Anterior cingulate cortex (tissue), 58 donors: ENCODE data around the gene TMSB4X.
A peak's percentile ranks its signal among the peaks of the same experiment; 100 is the strongest.
"Not testable (repeated sequence)": the region's sequence is repeated elsewhere in the genome, so short reads cannot be mapped to it uniquely, and the experiment has no call there.

Experiments
- DNase-seq, 58 donors: peaks; one replicate each; lab custom pipeline; 2025; lab: John Stamatoyannopoulos, UW

The TMSB4X gene

GRCh38 chrX:12974796-12975669 lies at the start of gene TMSB4X:
Gene TMSB4X (plus strand): TSS chrX:12975110.
- DNase-seq, result peak; percentile 4 to 89 (median 73)

GRCh38 chrX:12929701-12930100 lies 45.2 kb upstream of the TMSB4X start:
- DNase-seq, result no peak

- DNase-seq, result no peak
These were observed 44.8 kb upstream of the TMSB4X start for GRCh38 chrX:12930150-12930549.

- no peak for DNase-seq
These were observed 42.7 kb upstream of the TMSB4X start for GRCh38 chrX:12932244-12932643.

- DNase-seq, result no peak
These were observed 40.1 kb upstream of the TMSB4X start for GRCh38 chrX:12934850-12935249.

GRCh38 chrX:12936947-12937346 lies 38.0 kb upstream of the TMSB4X start:
- no peak for DNase-seq

GRCh38 chrX:12940471-12940870 lies 34.4 kb upstream of the TMSB4X start:
- DNase-seq, result not testable (repeated sequence)

GRCh38 chrX:12943592-12943991 lies 31.3 kb upstream of the TMSB4X start:
- not testable (repeated sequence) for DNase-seq

GRCh38 chrX:12944452-12944851 lies 30.5 kb upstream of the TMSB4X start:
- not testable (repeated sequence) for DNase-seq

- DNase-seq, result no peak
These were observed 29.4 kb upstream of the TMSB4X start for GRCh38 chrX:12945494-12945893.

GRCh38 chrX:12946406-12946805 lies 28.5 kb upstream of the TMSB4X start:
- DNase-seq, result no peak

- DNase-seq, result peak in 27 of 58 donors; percentile 0 to 39 (median 9)
These were observed 27.9 kb upstream of the TMSB4X start for GRCh38 chrX:12946838-12947544.

- DNase-seq, result no peak
These were observed 27.2 kb upstream of the TMSB4X start for GRCh38 chrX:12947545-12948235.

- no peak for DNase-seq
These were observed 26.4 kb upstream of the TMSB4X start for GRCh38 chrX:12948495-12948894.

GRCh38 chrX:12949205-12949926 lies 25.5 kb upstream of the TMSB4X start:
- DNase-seq, result no peak

- DNase-seq, result peak in 55 of 58 donors; percentile 1 to 76 (median 42)
These were observed 24.8 kb upstream of the TMSB4X start for GRCh38 chrX:12949927-12950656.

GRCh38 chrX:12950851-12951594 lies 23.9 kb upstream of the TMSB4X start:
- DNase-seq, result peak in 1 of 58 donors; percentile 19

GRCh38 chrX:12951595-12951975 lies 23.3 kb upstream of the TMSB4X start:
- DNase-seq, result no peak

GRCh38 chrX:12953420-12953819 lies 21.5 kb upstream of the TMSB4X start:
- no peak for DNase-seq
